Gastroesophageal sphincter (tissue), 4 donors: ENCODE results near the gene MYT1. TPM values are rescaled to one million over a fixed set of nuclear protein-coding genes. Genes with fewer than 3 reads are reported as not detected.

Source experiments
- ATAC-seq: fragments of 150-250 bp; one replicate; pipeline ENCODE4 v1.9.1; 2016; ENCODE audit warnings: mild to moderate bottlenecking, moderate library complexity
- H3K27ac ChIP-seq, 4 donors: fragments of 200-600 bp; sonication (generic) in 3 of 4; 1 replicate in 3 of 4; 2 replicates in 1 of 4; pipeline ENCODE4 v1.5.1; 2016 to 2019
- H3K27me3 ChIP-seq: fragments of 200-600 bp; sonication (generic); one replicate; pipeline ENCODE4 v1.5.1; 2019
- H3K36me3 ChIP-seq, 2 donors: fragments of 200-600 bp; sonication (generic); one replicate each; pipeline ENCODE4 v1.5.1; 2019; ENCODE audit warnings: control low read depth in 1 of 2
- H3K4me1 ChIP-seq, 3 donors: fragments of 200-600 bp; sonication (generic); 1 replicate in 2 of 3; 2 replicates in 1 of 3; pipeline ENCODE4 v1.5.1; 2016 to 2019; ENCODE audit warnings: control low read depth in 2 of 3
- H3K4me3 ChIP-seq, 2 donors: fragments of 200-600 bp; sonication (generic); one replicate each; pipeline ENCODE4 v1.5.1; 2019; ENCODE audit warnings: mild to moderate bottlenecking in 1 of 2, moderate library complexity in 1 of 2
- H3K9me3 ChIP-seq, 3 donors: fragments of 200-600 bp; sonication (generic); one replicate each; pipeline ENCODE4 v1.5.1; 2017 to 2019; ENCODE audit warnings: control low read depth in 2 of 3
- EP300 ChIP-seq: sonication (generic); formaldehyde crosslinking; IDR thresholded peaks from one replicate; pipeline ENCODE4 v1.6.1; 2017; ENCODE audit warnings: antibody characterized with exemption, mild to moderate bottlenecking
- POLR2A ChIP-seq, 2 donors: fragments of 450-650 bp; IDR thresholded peaks; one replicate each; pipeline ENCODE4 v1.6.1; 2017; ENCODE audit warnings: antibody characterized with exemption in 2 of 2, mild to moderate bottlenecking in 2 of 2, moderate library complexity in 1 of 2
- POLR2AphosphoS5 ChIP-seq: sonication (generic); formaldehyde crosslinking; IDR thresholded peaks from one replicate; pipeline ENCODE4 v1.6.1; 2017; ENCODE audit warnings: antibody characterized with exemption
- WGBS, 2 donors: methylation state at CpG; one replicate each; pipeline ENCODE4 v1.1.5; 2018; ENCODE audit warnings: low coverage in 1 of 2; 5-methylcytosine and 5-hydroxymethylcytosine counted together
- total RNA-seq, 4 donors: library from RNA; depleted of rRNA; stranded (reverse); fragments of >200 nt; gene quantifications; one replicate each; pipeline ENCODE4 v1.1.0, GENCODE V29; 2016
- TF ChIP-seq, protein P1 (sequence below), 4 experiments: fragments of 200-600 bp in 2 of 4; fragments of 450-650 bp in 2 of 4; sonication (generic) in 1 of 4; IDR thresholded peaks; one replicate each; pipeline ENCODE4 v1.5.1; 2017 to 2019; ENCODE audit warnings: antibody characterized with exemption in 4 of 4, mild to moderate bottlenecking in 2 of 4, moderate library complexity in 2 of 4

The MYT1 gene
- total RNA-seq, 4 donors from 2014 or later = 0.04 to 0.27 TPM; not detected in 2

DNA sequence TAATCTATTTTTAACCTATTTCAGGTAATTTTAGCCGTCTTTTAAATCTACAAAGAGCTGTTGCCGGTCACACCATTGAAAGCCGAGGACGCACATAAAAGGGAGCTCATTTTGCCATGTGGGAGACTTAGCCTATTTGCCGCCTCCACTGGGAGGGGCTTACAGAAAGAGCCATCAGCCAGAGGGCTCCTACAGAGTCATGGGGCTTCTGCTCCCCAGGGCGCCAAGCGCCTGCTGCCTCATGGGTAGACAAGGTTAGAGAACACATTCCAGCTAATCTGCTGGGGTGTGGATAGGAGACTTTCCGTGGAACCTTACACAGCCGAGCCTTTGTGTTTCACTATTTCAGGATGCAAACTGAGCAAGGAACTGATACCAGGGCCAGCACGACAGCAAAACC lies 103.9 kb downstream of the MYT1 start:
- Histone ChIP-seq H3K4me3 (no peak overlapping the region), H3K27me3 (no peaks in the 10 kb centered on the region), H3K4me1 (no peaks in the 10 kb centered on the region), H3K36me3 (peaks cover 0 to 56% of the 10 kb centered on the region in 2 donors), H3K9me3 (no peaks in the 10 kb centered on the region), H3K27ac (no peak overlapping the region)
- WGBS, 2 donors = 49 to 90% methylated on average over 2 to 9 of the region's 10 CpGs
- ATAC-seq = no peak
- TF ChIP-seq, protein P1, sequence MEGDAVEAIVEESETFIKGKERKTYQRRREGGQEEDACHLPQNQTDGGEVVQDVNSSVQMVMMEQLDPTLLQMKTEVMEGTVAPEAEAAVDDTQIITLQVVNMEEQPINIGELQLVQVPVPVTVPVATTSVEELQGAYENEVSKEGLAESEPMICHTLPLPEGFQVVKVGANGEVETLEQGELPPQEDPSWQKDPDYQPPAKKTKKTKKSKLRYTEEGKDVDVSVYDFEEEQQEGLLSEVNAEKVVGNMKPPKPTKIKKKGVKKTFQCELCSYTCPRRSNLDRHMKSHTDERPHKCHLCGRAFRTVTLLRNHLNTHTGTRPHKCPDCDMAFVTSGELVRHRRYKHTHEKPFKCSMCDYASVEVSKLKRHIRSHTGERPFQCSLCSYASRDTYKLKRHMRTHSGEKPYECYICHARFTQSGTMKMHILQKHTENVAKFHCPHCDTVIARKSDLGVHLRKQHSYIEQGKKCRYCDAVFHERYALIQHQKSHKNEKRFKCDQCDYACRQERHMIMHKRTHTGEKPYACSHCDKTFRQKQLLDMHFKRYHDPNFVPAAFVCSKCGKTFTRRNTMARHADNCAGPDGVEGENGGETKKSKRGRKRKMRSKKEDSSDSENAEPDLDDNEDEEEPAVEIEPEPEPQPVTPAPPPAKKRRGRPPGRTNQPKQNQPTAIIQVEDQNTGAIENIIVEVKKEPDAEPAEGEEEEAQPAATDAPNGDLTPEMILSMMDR (IDR thresholded peaks at IDR 0.05) = no peak

- ATAC-seq = no peak
- Histone ChIP-seq H3K36me3 (peaks cover 0 to 66% of the 10 kb centered on the region in 2 donors), H3K9me3 (no peaks in the 10 kb centered on the region), H3K27ac (no peak overlapping the region), H3K27me3 (no peaks in the 10 kb centered on the region), H3K4me3 (no peak overlapping the region), H3K4me1 (no peaks in the 10 kb centered on the region)
- 91 to 95% methylated on average over 21 to 34 of the region's 53 CpGs for WGBS, 2 donors
- TF ChIP-seq POLR2A (IDR thresholded peaks at IDR 0.05) (no peak), EP300 (no peak), POLR2AphosphoS5 (no peak)
- TF ChIP-seq, protein P1 (IDR thresholded peaks at IDR 0.05) = no peak
Observed at GRCh38 chr20:64269604-64270411, 105.6 kb downstream of the MYT1 start.

- no peaks in the 10 kb centered on the region for H3K9me3 ChIP-seq
- peaks cover 0 to 51% of the 10 kb centered on the region in 2 donors for H3K36me3 ChIP-seq
- no peak for ATAC-seq
- 92% methylated on average over 11 of the region's 11 CpGs; no CpG with 5 or more reads in 1 of the 2 donors for WGBS, 2 donors
- H3K27me3 ChIP-seq = no peaks in the 10 kb centered on the region
- no peak for TF ChIP-seq EP300
- no peak for TF ChIP-seq POLR2AphosphoS5
- TF ChIP-seq, protein P1 (IDR thresholded peaks at IDR 0.05) = no peak
- TF ChIP-seq POLR2A (IDR thresholded peaks at IDR 0.05) = no peak
- no peak overlapping the region for H3K27ac ChIP-seq
- no peaks in the 10 kb centered on the region for H3K4me1 ChIP-seq
- H3K4me3 ChIP-seq = no peak overlapping the region
Observed at GRCh38 chr20:64271636-64272035, 107.4 kb downstream of the MYT1 start.

GRCh38 chr20:64273109-64273508 lies 108.9 kb downstream of the MYT1 start:
- ATAC-seq = no peak
- Histone ChIP-seq H3K4me1 (no peaks in the 10 kb centered on the region), H3K4me3 (no peak overlapping the region), H3K9me3 (no peaks in the 10 kb centered on the region), H3K27me3 (no peaks in the 10 kb centered on the region), H3K36me3 (peaks cover 0 to 48% of the 10 kb centered on the region in 2 donors), H3K27ac (no peak overlapping the region)
- WGBS, 2 donors = 84 to 93% methylated on average over 6 to 19 of the region's 19 CpGs
- TF ChIP-seq POLR2AphosphoS5 (no peak), POLR2A (IDR thresholded peaks at IDR 0.05) (no peak)

GRCh38 chr20:64276817-64277216 lies 112.6 kb downstream of the MYT1 start:
- H3K4me3 ChIP-seq = no peak overlapping the region

More at GRCh38 chr20:64276817-64277216, 112.6 kb downstream of the MYT1 start:
- Histone ChIP-seq H3K27me3 (no peaks in the 10 kb centered on the region), H3K4me1 (no peaks in the 10 kb centered on the region), H3K36me3 (peaks cover 0 to 40% of the 10 kb centered on the region in 2 donors), H3K9me3 (no peaks in the 10 kb centered on the region), H3K27ac (no peak overlapping the region)
- TF ChIP-seq POLR2A (IDR thresholded peaks at IDR 0.05) (no peak), EP300 (no peak)
- TF ChIP-seq, protein P1 (IDR thresholded peaks at IDR 0.05) = no peak
- ATAC-seq = no peak
- 87 to 90% methylated on average over 7 of the region's 7 CpGs for WGBS, 2 donors
